CD1c-positive myeloid dendritic cell (primary cell): ENCODE measurements around the gene TM9SF4.

Experiments
- DNase-seq: peaks from one replicate; pipeline ENCODE4 v3.0.0-alpha.2; 2016; ENCODE audit errors: extremely low spot score

Gene TM9SF4

DNA sequence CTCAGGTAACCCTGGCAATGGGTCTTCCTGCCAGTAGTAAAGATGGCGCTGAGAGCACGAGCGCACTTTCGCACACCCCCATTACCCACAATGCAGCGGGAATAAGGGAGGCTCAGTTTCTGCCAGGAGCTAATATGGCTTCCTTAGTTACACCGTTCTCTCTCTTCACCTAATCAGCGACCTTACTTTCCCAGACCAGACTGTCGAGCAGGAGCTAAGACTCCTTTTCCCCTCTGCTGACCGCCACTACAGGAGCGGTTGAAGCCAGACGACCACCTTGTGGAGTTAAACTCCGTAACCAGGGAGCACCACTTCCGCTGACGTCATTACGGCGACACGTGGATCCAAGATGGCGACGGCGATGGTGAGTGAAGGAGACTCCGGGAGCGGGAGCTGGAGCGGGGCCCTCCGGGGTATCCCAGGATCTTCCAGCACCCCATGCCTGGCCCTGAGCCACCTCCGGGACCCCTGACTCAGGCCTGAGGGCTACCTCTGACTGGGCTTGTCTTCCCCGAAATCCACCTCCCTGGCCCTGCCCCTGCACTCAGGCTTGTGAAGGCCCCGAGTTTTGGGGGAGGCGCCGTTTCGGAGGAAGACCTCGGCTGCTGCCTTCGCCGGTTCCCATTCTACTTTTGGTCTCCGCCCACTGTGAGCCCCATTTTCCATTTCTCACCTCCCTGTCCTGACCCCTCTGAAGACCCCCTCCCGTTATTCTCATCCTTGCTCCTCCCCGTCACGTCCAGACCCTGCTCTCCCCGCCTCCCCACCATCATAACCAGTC is at the start of gene TM9SF4:
Gene TM9SF4, plus strand, starts transcription at position 323 of the 781 bp plus-strand sequence. Its CDS starts 27 bp downstream, at position 350.
- peak; percentile 94 for DNase-seq

DNA sequence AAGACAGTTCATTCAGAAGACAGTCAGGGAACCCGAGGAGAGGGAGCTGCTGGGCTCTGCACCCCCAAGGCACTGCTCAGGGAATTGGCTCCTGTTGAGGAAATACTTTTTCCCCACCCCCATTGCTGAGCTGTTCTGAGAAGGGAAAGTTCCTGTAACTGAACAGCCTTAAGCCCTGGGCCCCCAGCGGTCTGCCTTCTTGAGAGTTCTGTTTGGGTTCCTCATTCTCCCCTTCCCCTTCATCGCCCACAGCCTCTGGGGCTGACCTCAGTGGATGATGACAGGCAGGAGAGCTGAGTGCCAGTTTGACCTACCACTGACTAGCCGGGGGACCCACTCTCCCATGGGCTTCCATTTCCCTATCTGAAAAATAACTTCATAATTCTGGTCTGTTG is 46.7 kb upstream of the TM9SF4 start:
- DNase-seq = peak; percentile 98

DNA sequence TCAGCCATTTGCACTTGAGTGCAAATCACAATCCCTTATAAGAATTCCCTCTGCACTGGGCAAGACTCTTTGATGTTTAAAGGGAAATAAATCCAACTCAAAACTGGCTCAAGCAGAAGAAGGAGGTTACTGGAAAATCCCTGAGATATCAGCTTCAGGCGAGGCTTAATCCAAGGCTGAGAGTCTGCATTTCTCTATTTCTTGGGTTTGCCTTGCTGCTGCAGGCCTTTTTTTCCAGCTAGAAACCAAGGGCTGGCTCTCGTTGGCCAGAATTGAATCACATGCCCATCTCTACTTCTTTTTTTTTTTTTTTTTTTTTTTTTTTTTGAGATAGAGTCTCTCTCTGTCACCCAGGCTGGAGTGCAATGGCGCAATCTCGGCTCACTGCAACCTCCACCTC is 45.8 kb upstream of the TM9SF4 start:
- peak; percentile 81 for DNase-seq

DNA sequence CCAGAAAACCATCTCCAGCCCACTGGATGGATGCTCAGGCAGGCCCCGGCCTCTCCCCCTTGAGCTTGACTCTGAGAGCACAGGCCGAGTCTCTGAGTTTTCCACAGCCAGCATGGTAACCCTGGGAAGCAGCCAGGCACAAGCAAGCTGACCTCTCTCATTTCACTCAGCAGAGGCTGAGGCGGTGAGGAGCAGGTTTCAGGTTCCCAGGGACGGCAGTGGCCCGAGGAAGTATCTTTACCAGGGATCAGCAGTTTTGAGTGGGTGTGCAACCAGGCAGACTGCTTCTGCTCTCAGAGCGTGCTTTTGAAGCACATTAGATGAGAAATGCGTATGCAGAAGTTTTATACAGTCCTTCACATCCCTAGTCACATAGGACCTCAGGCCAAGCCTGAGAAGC is 44.8 kb upstream of the TM9SF4 start:
- peak; percentile 87 for DNase-seq

- peak; percentile 62 for DNase-seq
Observed at GRCh38 chr20:32067234-32067821, 42.2 kb upstream of the TM9SF4 start.

DNA sequence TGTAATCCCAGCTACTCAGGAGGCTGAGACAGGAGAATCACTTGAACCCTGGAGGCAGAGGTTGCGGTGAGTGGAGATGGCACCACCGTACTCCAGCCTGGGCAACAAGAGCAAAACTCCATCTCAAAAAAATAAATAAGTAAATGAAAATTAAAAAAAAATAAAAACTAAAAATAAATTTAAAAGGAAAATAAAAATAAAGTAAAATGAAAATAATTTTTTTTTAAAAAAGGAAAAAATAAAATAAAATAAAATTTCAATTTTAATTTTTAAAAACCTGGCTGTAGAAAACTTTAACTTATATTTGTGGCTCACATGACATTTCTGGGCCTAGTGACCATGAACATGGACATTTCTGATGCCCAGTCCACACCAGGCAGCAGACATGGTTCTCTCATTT is 41.3 kb upstream of the TM9SF4 start:
- no peak for DNase-seq

DNA sequence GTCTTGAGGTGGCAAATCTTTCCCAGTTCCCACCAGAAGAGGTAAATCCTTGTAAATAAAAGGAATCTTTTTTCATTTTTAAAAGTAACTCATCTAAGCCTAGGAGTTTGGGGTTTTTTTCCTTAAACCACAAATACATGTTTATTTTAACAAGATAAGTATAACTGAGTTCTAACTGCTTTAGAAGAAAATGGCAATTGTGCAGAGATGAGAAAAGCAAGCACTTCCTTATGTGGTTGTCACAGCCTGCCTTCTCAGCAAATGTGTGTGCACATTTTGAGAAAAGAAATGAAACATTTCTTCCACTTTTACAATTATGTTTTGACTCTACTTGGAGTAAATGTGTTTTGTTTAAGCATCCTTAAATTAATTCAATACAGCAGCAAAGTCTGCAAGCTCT is 39.8 kb upstream of the TM9SF4 start:
- DNase-seq = peak; percentile 38

DNA sequence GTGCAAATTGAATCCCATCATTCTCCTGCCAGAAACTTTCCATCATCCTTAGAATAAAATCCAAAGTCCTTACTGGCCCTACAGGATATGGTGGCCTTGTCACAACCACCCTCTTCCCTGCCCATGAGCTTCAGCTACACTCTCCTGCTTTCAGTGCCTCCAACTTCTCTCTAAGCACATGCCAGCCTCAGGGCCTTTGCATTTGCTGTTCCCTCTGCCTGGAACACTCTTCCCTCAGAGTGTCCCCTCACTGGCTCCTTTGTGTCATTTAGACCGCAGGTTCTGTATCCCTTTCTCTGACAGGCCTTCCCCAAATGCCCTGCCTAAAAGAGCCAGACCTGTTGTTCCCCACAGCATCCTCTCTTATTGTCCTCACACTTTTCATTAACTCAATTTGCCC is 39.2 kb upstream of the TM9SF4 start:
- DNase-seq = no peak

- DNase-seq = no peak
Observed at GRCh38 chr20:32070690-32071213, 38.8 kb upstream of the TM9SF4 start.

- no peak for DNase-seq
Observed at GRCh38 chr20:32071395-32072167, 37.9 kb upstream of the TM9SF4 start.

GRCh38 chr20:32072168-32072750 is 37.3 kb upstream of the TM9SF4 start:
- DNase-seq = no peak

DNA sequence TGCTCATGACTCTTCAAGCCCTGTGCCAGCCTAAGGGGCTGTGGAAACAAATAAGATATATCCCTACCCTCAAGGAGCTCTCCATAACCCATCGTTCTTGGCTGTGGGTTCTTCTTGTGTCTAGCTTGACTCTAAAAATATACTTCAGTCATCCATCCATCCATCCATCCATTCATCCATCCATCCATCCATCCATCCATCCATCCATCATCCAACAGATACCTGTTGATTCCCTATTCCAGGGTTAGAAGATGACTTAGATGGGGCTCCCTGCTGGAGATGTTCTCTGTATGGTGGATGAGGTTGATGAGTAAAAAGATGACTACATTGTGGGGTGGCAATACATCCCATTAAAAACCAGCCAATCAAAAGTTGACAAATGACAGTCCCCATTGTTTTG is 34.0 kb upstream of the TM9SF4 start:
- no peak for DNase-seq

GRCh38 chr20:32077190-32077589 is 32.3 kb upstream of the TM9SF4 start:
- DNase-seq = peak; percentile 79

GRCh38 chr20:32078322-32078721 is 31.2 kb upstream of the TM9SF4 start:
- DNase-seq = no peak

DNA sequence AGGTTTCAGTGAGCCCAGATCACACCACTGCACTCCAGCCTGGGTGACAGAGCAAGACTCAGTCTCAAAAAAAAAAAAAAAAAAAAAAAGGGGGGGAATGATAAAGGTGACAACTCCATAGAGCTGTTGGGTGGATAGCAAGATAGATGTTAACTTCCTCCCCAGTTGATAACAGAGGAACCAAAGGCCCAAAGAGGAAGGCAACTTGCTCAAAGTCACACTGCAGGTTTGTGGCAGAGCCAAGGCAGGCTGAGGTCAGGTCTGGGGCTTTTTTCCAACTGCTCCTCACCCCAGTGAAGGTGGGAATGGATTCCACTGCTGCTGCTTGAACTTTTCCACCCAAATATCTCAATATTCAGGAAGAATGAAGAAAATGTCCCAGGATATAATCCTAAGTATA is 30.7 kb upstream of the TM9SF4 start:
- peak; percentile 36 for DNase-seq

DNA sequence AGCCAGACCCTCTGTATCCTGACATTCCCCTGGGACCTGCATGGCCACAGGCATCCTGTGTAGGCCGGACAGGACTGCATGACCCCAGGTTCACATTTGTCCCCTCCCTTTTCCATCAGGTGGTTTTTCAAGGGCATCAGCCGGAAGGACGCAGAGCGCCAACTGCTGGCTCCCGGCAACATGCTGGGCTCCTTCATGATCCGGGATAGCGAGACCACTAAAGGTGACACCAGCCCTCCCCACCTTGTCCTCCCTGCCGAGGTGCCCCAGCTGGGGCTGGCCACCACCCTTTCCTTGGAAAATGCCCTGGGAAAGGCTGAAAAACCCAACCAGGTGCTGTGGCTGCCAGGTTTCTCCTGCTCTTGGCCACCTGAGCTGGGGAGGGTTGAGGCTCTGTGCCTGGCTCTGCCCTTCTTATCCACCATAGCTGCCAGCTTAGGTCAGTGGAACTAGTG is 29.8 kb upstream of the TM9SF4 start:
- no peak for DNase-seq

- no peak for DNase-seq
Observed at GRCh38 chr20:32080783-32081182, 28.7 kb upstream of the TM9SF4 start.

- no peak for DNase-seq
Observed at GRCh38 chr20:32083469-32083868, 26.0 kb upstream of the TM9SF4 start.

- DNase-seq = no peak
Observed at GRCh38 chr20:32087070-32087469, 22.4 kb upstream of the TM9SF4 start.

GRCh38 chr20:32088759-32089158 is 20.8 kb upstream of the TM9SF4 start:
- DNase-seq = no peak

DNA sequence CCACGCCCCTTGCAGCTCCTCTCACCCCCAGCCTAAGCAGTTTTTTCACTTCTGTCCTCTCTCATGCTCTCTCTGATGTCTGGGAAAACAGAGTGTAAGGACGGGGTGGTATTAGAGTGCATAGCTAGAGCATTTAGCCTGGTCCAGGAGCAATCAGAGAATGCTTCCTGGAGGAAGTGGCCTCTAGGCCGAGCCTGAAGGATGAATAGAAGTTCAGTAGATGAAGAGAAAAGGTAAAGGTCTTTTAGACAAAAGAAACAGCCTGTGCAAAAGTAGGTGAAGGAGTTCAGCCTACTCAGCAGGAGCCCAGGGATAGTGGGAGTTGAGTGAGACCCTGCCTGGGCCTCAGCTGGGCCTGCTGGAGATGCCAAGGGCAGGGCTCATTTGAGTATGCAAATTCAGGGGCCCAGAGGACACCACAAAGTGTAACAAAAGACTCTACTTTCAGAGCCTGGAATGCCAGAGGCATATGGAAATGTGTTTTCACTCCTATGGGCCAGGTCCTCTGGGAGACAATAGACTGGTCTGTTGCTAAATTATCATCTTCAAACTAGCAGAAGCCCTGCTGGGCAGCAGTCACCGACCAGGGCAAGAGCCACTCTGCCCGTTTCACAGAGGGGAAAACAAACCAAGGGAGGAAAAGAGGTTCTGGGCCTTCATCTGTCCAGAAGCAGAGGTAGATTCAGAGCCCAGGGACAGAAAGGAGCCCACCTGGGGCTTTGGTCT is 19.7 kb upstream of the TM9SF4 start:
- DNase-seq = no peak
